GM19455 (cell line): ENCODE measurements around the gene LCA5L.
"Not testable (repeated sequence)": the region's sequence is repeated elsewhere in the genome, so short reads cannot be mapped to it uniquely, and the experiment has no call there.

Experiments used
- ATAC-seq: cut with Tn5 transposase; IDR thresholded peaks from one replicate; pipeline ENCODE4 v1.9.1; 2021; ENCODE audit not compliant: unreplicated experiment

The LCA5L gene

GRCh38 chr21:39388038-39388810 is 57.4 kb downstream of the LCA5L start:
- peak; percentile 83 for ATAC-seq

- no peak for ATAC-seq
Observed at GRCh38 chr21:39387461-39388037, 58.0 kb downstream of the LCA5L start.

DNA sequence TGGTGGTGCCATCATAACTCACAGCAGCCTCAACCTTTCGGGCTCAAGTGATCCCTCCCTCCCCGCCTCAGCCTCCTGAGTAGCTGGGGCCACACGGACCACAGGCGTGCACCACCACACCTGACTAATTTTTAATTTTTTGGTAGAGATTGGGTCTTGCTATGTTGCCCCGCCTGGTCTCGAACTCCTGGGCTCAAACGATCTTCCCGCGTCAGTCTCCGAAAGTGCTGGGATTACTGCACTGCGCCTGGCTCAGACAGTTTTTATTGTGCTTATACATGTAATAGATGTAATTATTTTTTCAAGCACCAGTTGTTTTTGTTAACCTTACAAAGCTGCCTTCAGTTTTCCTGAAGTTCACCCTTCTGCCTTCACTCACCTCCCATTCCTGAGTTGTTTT is 58.7 kb downstream of the LCA5L start:
- ATAC-seq: no peak

DNA sequence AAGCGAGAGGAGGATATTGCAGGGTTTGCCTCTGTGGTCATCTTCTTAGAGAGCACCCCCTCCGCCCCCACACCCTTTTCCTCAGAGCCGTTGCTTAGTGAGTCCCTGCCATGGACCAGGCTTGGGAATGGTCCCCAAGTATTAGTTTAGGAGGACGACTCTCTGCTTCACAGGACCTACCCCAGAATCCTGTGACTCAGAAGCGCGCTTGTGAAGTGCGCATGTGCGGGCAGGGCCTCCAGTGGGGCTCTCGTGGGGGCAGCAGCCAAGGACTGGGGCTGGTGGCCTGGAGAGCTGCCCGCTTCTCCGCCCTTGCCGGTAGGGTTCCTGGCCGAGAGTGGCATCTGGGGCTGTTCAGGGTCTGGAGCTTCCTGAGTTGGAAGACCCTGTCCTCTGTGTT is 59.4 kb downstream of the LCA5L start:
- ATAC-seq: no peak

GRCh38 chr21:39385299-39386145 is 60.1 kb downstream of the LCA5L start:
- no peak for ATAC-seq

GRCh38 chr21:39384674-39385298 is 60.8 kb downstream of the LCA5L start:
- no peak for ATAC-seq

GRCh38 chr21:39382096-39382495 is 63.5 kb downstream of the LCA5L start:
- ATAC-seq: not testable (repeated sequence)

DNA sequence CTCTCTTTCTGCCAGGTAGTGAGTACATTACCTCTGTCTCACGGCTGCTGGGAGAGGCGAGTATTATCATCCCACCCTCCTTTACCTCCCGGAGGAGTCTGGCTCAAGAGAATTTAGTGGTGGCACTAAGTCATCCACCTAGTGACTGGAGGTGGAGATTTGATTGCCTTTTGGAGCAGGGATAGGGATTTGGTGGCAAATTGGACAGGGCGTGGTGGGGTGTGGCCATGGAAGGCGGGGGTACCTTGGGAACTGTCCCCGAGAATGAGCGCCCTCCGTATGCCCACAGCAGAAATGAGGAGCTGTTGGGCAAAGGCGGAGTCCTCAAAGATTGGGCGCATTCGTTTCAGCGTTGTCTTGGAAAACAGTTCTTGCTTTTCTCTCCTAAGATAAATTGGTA is 64.6 kb downstream of the LCA5L start:
- ATAC-seq: no peak

DNA sequence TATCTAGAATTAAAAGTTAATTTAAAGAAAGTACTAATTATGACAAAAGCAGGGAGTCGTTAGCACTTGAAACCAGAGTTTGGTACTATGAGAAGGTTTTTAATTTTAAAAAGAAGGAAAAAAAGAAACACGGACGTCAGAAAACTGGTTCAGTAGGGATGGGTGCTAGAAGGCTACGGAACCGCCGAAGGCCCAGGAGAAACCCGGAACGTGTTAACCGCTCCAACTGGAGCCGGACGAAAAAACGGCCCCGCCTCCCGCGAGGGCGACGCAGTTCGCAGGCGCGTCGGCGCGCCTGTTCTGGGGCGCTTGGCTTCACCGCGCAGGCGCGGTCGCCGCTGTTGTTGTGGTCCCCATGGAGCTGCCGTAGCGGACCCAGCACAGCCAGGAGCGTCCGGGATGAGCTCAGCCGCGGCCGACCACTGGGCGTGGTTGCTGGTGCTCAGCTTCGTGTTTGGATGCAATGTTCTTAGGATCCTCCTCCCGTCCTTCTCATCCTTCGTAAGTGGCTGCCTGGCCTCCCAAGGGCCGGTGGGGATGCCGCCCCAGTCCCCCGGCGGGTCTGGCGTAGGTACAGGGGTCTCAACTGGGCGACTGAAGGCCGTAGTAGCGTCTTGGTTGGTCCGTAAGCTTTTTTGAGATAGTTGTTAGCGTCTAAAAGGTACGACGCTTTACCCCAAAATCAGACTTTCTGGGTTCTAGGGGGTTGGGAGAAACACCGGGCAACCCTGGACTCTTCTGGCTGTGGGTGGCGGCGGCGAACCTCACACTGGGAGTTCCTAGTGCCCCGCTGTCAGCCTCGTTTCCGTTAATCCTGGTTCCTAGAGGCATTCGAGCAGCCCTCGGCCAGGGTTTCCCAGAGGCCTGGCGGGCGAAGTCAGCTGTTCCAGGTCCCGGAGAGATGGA is 65.3 kb downstream of the LCA5L start:
- peak; percentile 92 for ATAC-seq

DNA sequence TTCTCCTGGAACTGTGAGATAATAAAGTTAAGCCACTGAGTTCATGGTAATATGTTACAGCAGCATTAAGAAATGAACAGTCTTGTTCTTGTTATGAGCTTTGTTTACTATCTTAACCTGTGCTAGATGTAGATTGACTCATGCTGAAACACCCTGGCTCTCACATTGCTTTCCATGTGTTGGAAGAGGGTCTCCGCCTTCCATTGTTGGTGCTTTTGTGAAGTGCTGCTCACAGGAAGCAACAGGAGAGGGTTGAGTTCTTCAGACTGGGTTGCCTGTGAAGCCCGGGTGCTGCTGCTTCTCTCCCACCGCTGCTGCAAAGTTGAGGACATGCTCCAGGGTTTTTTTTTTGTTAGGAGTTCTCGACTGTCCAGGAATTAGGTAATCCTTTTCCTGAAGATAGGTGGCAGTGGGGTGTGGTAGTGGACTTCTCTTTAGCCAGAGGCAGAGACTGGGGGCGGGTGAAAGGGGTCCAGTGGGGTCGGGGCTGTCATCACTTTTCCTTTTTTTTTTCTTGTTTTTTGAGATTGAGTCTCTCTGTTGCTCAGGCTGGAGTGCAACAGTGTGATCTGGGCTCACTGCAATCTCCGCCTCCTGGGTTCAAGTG is 68.0 kb downstream of the LCA5L start:
- ATAC-seq: no peak

DNA sequence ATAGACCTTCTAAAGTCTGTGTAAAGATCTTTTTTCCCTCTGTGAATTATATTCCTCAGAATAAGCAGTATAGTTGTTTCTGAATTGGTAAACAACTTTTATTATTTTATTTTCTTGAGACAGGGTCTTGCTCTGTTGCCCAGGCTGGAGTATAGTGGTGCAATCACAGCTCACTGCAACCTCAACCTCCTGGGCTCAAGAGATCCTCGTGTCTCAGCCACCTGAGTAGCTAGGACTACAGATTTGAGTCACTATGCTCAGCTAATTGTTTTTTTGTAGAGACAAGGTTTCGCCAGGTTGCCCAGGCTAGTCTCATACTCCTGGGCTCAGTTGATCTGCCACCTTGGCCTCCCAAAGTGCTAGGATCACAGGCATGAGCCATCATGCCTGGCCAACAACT is 70.1 kb downstream of the LCA5L start:
- ATAC-seq: no peak

GRCh38 chr21:39374046-39374445 is 71.5 kb downstream of the LCA5L start:
- no peak for ATAC-seq

- ATAC-seq: no peak
Observed at GRCh38 chr21:39373634-39374033, 71.9 kb downstream of the LCA5L start.

DNA sequence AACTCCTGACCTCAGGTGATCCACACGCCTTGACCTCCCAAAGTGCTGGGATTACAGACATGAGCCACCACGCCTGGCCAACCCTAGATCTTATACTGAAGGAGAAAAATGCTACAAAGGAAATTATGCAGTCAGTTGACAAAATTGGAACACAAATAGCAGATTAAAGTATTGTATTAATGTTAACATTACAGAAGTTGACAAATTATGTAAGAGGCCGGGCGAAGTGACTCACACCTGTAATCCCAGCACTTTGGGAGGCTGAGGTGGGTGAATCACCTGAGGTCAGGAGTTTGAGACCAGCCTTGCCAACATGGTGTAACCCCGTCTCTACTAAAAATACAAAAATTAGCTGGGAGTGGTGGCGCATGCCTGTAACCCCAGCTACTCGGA is 75.7 kb downstream of the LCA5L start:
- ATAC-seq: not testable (repeated sequence)

GRCh38 chr21:39367783-39368182 is 77.8 kb downstream of the LCA5L start:
- no peak for ATAC-seq

- no peak for ATAC-seq
Observed at GRCh38 chr21:39366563-39366962, 79.0 kb downstream of the LCA5L start.

DNA sequence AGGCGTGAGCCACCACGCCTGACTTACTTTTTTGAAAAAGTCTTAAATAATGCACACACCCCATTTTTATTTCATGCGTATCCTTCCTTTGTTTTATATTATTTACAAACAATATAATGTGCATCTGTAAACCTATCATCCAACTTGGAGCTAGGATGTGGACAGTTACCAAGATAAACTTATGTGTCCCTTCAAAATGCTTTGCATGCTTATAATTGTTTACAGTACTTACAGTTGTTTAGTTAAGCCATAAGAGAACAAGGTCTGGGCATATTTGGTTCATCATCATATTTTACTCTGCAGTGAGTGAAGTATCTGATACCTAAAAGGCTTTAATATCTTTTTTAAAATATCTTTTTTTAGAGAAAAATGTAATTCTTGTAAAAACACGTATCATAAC is 80.6 kb downstream of the LCA5L start:
- no peak for ATAC-seq

DNA sequence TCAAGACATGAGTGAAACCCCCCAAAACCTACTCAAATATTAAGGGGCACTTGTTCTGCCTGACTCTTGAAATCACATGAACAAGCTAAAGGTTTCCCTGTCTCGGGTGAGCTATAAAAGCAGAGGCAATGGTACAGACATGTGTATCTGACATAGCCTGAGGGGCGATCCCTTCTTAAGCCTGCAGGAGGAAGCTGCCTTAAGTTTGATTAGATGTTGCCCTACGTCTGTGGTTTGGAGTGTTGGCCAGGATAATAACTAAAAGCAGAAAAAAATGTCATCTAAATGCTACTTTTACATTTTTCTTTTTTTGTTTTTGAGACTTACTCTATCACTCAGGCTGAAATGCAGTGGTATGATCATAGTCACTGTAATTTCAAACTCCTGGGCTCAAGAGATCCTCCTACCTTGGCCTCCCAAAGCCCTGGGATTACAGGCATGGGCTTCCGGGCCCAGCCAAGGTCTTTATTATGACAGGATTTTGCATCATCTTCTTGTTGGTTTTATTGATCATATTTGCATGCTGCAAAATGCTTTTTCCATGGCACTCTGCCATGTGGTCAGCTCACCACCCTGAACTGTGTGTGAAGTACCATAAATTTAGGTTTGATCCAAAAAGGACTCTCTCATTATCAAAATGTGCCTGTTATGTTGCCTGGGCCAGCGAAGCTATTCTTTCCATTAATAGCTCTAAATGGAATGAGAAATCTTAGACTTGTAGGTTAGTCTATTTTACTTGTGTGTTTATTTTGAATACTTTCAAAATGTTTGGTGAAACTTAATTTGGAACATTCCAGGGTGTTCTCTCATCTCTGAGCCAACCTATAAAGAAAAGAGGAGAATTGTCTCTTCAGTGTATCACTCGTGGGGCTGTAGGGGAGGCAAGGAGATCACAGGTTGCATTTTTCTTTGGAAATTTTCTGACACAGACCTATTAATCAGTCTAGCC is 81.7 kb downstream of the LCA5L start:
- no peak for ATAC-seq

- no peak for ATAC-seq
Observed at GRCh38 chr21:39362733-39363132, 82.8 kb downstream of the LCA5L start.
